GM18520 (cell line): ENCODE results near the gene SLC9A8.

Experiments used
- ATAC-seq: cut with Tn5 transposase; IDR thresholded peaks from one replicate; pipeline ENCODE4 v1.9.1; 2021; ENCODE audit not compliant: unreplicated experiment

SLC9A8 gene

GRCh38 chr20:49786668-49787370, 25.8 kb upstream of the SLC9A8 start:
- ATAC-seq, result no peak

- no peak for ATAC-seq
Observed at GRCh38 chr20:49787371-49788357, 25.0 kb upstream of the SLC9A8 start.

- ATAC-seq, result no peak
Observed at GRCh38 chr20:49790077-49790798, 22.4 kb upstream of the SLC9A8 start.

DNA sequence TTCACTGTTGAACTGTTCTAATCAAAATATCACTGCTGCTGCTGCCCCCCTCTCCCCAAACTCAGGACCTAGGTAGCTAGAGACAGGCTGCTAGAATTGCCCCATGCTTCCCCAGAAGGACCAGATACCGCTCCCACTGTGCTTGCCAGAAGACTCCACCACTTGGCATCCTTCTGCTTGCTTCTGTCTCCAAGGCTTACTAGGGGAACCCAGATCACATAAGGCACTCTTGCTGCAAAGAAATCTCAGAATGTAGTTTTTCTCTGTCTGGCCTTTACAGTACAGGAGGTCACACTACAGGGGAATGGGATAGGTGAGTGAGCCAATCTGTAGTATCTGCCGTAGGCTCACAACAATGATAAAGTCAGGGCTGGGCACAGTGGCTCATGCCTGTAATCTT, 21.5 kb upstream of the SLC9A8 start:
- ATAC-seq, result no peak

DNA sequence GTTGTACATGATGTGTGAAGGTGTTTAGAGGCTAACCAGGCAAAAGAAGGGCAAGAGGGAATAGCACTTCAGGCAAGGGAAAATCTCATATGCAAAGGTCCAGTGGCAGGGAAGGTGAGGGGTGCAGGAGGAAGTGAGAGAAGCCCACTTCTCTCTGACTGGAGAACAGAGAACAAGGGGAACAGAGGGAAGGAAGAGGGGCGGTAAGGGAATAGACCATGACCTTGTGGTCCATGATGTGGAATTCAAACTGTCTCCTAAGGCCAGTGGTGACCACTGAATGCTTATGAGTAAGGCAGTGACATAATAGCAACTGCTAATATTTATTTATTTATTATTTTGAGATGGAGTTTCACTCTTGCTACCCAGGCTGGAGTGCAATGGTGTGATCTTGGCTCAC, 20.6 kb upstream of the SLC9A8 start:
- ATAC-seq, result no peak

DNA sequence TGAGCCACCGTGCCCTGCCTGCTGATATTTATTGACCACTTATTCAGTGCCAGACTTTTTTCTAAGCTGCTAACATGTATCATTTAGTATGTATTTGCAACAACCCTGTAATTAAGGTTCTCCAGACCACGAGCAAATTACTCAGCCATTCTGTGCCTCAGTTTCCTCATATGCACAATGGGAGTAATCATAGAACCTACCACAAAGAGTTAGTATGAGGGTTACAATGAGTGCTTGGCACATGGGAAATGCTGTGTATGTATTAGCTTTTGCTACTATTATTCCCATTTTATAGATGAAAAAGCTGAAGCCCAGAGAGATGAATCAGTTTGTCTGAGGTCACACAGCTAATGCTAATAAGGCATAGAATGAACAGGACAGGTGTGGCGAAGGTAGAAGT, 20.0 kb upstream of the SLC9A8 start:
- no peak for ATAC-seq

GRCh38 chr20:49794336-49795134, 18.1 kb upstream of the SLC9A8 start:
- ATAC-seq, result no peak

- no peak for ATAC-seq
Observed at GRCh38 chr20:49795135-49795424, 17.5 kb upstream of the SLC9A8 start.

DNA sequence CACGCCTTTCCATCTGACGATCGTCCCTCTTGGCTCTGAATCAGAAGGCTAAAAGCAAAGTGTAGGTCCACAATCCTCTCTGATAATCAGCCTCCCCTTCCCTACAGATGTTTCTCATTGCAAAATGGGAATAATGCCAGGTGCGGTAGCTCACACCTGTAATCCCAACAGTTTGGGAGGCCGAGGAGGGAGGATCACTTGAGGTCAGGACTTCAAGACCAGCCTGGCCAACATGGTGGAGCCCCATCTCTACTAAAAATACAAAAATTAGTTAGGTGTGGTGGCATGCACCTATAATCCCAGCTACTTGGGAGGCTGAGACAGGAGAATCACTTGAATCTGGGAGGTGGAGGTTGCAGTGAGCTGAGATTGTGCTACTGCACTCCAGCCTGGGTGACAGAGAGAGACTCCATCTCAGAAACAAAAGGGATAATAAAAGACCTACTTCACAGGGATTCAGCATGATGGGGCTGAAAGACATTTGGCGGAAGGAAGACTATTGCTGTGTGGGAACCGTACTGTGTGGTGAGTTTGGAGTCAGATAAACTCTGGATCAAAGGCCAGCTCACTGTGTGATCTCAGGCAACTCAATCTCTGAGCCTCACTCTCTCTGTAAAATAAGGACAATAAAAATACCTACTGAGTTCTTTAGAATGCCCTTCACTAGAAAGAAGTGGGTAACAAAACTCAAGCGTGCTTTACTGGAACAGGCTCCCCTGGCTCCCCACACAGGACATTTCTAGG, 15.9 kb upstream of the SLC9A8 start:
- ATAC-seq, result no peak

- no peak for ATAC-seq
Observed at GRCh38 chr20:49797344-49797615, 15.3 kb upstream of the SLC9A8 start.

GRCh38 chr20:49798718-49799117, 13.9 kb upstream of the SLC9A8 start:
- ATAC-seq, result no peak

GRCh38 chr20:49799698-49800097, 12.9 kb upstream of the SLC9A8 start:
- ATAC-seq, result no peak

DNA sequence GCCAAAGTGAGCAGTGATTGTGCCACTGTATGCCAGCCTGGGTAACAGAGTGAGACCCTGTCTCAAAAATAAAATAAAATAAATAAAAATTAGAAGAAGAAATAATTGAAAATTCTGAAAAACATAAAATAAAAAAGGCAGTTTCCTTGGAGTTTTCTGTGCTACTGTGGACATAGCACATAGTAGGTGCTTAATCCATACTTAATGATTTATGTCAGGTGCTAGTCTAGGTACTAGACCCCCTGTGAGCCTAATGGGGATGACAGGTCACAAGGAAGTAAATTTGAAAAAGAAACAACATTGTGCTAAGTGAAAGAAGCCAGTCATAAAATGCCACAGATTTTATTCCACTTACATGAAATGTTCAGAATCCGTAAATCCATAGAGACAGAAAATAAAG, 9.2 kb upstream of the SLC9A8 start:
- ATAC-seq, result no peak

DNA sequence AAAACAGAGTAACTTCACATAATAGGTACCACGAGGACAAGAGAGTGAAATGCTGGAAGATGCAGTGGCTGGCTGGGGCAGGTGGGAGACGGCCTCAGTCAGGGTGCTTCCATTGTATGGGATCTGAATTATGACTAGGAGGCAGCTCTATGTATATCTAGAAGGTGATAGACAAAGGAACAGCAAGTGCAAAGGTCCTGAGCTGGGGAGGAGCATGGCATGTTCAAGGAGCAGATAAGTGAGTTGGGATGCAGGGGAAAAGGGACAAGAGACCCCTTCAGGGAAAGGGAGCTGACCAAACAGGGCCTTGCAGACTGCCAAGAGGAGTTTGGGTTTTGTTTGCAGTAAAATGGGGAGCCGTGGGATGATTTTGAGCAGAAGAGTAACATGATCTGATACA, 8.3 kb upstream of the SLC9A8 start:
- no peak for ATAC-seq

DNA sequence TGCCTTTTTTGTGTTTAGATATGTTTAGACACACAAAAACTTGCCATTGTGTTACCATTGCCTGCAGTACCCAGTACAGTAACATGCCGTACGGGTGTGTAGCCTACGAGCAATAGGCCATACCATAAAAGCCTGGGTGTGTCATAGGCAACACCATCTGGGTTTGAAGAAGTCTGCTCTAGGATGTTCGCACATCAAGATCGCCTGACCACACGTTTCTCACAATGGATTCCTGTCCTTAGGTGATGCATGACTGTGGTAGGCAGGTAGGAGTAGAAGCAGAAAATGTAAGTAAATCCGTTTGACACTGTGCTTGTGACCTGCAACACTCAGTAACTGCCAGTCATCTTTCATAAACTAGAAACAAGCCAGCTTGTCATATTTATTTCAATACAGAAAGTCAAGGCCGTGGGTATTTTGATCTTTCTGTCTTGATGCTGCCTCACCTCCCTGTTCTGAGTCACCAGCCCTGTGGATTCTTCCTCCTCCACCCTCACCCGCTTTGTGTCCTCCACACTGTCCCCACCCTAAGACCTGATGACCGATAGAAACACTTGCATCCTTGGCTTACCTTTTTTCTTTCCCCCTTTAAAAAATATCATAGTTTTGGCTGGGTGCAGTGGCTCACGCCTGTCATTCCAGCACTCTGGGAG, 7.3 kb upstream of the SLC9A8 start:
- peak; percentile 64 for ATAC-seq

- no peak for ATAC-seq
Observed at GRCh38 chr20:49808753-49809152, 3.9 kb upstream of the SLC9A8 start.

GRCh38 chr20:49809803-49810359, 2.7 kb upstream of the SLC9A8 start:
- no peak for ATAC-seq

DNA sequence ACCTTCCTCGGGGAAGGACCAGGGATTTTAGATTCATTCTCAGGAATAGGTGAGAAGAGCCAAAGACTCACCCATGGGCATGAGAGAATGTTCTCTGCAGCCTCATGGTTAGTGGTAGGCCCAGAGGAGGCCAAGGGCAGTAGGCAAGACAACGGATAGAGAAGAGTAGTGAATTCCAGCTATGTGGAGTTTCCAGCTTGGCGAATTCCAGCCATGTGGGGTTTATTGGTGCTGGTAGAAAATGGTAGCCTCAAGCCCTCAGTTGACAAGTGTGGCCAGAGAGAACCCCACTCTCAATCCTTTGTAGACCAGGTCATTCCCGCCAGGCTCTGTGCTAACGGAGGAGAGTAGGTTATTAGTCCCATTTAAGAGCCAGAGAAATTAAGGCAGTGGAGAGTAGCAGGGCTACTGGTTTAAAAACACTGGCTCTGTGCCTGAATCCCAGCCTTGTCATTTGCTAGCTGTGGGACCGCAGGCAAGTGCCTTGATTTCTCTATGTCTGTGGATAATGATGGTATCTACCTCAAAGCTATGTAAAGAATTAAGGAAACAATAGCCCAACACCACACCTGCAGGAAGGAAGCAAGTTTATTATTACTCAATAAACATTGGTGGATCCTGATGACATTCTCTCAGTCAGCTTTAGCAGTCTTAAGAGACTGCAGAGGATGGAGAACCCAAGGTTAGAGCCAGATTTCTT, 2.0 kb upstream of the SLC9A8 start:
- ATAC-seq, result no peak
